GM12801 (cell line): Measurements from ENCODE around the gene ITK.

Source experiments
- CTCF ChIP-seq: IDR thresholded peaks from one replicate; pipeline ENCODE4 v1.5.1; 2011; ENCODE audit warnings: control low read depth; ENCODE audit not compliant: insufficient read length; ENCODE audit errors: extremely low read depth

ITK gene

DNA sequence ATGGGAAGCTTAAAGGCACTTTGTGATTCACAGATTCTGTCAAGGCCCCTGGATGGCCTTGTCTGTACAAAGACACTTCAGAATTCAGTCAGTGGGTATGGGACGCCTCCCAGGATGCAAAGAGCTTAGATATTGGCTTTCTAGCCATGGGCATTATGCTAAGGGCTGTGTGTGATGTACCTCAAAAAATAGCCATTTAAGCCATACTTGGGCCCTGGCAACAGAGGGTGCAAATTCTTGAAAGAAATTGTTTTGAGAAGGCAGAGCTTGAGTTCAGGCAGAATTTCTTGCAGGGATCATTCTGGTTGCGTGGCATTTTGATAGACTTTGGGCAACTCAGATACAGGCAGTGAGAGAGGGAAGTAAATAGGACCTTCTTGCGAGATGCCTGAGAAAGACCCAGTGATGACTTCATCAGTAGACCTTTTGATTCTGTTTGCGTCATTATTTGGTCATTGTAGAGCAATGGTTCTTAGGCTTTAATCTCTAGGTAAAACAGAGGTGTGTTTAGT lies 89.2 kb downstream of the ITK start:
- TF ChIP-seq CTCF: no peak

- TF ChIP-seq CTCF: no peak
Observed at GRCh38 chr5:157270771-157271170, 90.1 kb downstream of the ITK start.

GRCh38 chr5:157271740-157272271 lies 91.2 kb downstream of the ITK start:
- no peak for TF ChIP-seq CTCF

DNA sequence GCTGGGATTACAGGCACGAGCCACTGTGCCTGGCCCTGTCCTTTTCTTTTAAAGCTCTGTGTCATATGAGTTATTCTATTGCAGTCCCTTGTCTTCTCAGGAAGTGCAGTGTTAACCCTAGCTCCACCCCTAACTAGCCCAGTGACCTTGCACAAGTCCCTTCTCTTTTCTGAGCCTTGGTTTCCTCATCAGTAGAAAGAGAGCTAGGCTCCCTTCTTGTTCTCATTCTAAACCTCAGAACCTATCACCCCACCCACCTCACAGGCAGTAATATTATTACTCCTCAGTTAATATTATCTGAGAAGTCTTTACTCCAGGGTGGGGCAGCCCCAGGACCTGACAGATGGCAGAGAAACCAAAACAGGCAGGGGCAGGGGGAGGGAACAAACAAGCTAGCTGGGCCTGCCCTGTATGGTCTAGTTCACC lies 92.5 kb downstream of the ITK start:
- TF ChIP-seq CTCF: no peak

DNA sequence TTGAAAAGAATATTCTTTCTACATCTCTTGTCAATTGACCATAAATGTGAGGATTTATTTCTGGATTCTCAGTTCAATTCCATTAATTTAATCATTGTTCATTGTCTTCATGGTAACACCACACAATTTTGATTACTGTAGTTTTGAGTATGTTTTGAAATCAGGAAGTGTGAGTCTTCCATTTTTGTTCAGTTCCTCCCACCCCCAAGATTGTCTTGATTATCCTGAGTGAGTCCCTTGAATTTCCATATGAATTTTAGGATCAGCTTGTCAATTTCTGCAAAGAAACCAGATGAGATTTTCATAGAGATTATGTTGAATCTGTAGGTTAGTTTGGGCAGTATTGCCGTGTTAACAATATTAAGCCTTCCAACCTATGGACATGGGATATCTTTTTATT lies 94.8 kb downstream of the ITK start:
- no peak for TF ChIP-seq CTCF

- no peak for TF ChIP-seq CTCF
Observed at GRCh38 chr5:157278319-157279037, 97.8 kb downstream of the ITK start.

DNA sequence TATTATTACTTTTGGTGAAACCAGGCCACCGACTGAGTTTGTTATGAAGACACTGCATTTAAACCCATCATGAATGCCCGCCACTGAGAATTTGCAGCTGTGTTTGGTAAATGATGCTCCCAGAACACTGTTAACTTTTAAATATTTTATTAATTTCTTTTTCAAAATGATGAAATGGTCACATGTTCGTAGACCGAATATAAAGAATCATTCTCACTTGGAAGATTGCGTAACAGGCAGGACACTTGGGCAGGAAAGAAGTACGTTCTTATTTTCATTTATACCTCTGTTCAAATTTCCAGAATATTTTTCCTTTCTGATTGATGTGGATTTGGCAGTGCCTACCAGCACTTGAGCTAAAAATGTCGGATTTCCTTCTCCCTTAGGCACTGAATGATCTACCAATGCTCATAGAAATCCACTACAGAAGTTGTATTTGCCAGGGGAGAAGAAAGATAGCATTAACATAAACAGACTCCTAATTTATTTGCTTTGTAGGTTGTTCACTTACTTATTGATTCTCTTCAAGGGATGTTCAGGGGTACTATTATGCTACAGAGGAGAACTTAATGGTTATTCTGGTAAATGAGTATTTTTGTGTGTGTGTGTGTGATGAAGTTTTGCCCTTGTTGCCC lies 99.1 kb downstream of the ITK start:
- no peak for TF ChIP-seq CTCF
